ENCODE data around the gene SLC6A13. TPM values are rescaled to one million over a fixed set of nuclear protein-coding genes. Genes with fewer than 3 reads are reported as not detected.

The SLC6A13 gene
- total RNA-seq, 1 donor from 2014 or later: 0.79 TPM

DNA sequence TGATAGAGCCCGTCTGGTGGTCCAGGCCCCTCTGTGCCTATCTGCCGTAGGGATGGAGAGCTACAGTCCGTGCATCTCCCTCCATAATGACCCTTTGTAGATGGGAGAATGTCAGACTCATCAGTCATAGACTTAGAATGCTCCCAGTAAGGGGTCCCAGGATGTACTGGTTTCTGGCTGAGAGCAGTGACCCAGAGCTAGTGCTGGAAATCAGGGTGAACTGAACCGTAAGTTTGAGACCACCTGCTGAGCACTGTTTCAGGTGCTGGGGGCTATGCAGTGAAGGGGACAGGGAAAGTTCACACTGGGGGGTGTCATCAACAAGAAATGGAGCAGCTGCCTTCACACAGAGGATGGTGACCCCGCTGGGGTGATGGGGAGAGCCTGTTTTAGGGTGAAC, 82.8 kb downstream of the SLC6A13 start:
- Histone ChIP-seq H3K4me3 (ENCODE audit: low read depth, low read length) (no peak overlapping the region), H3K27me3 (ENCODE audit: control insufficient read depth, insufficient read depth, low read length) (peaks cover 1% of the 10 kb centered on the region), H3K36me3 (ENCODE audit: control insufficient read depth, insufficient read depth, low read length) (no peaks in the 10 kb centered on the region)
- DNase-seq (ENCODE audit: low read depth) (no peak), FAIRE-seq (no peak)
- TF ChIP-seq, protein P1, sequence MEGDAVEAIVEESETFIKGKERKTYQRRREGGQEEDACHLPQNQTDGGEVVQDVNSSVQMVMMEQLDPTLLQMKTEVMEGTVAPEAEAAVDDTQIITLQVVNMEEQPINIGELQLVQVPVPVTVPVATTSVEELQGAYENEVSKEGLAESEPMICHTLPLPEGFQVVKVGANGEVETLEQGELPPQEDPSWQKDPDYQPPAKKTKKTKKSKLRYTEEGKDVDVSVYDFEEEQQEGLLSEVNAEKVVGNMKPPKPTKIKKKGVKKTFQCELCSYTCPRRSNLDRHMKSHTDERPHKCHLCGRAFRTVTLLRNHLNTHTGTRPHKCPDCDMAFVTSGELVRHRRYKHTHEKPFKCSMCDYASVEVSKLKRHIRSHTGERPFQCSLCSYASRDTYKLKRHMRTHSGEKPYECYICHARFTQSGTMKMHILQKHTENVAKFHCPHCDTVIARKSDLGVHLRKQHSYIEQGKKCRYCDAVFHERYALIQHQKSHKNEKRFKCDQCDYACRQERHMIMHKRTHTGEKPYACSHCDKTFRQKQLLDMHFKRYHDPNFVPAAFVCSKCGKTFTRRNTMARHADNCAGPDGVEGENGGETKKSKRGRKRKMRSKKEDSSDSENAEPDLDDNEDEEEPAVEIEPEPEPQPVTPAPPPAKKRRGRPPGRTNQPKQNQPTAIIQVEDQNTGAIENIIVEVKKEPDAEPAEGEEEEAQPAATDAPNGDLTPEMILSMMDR (IDR thresholded peaks at IDR 0.05; ENCODE audit: insufficient read depth, low read length, severe bottlenecking): no peak

DNA sequence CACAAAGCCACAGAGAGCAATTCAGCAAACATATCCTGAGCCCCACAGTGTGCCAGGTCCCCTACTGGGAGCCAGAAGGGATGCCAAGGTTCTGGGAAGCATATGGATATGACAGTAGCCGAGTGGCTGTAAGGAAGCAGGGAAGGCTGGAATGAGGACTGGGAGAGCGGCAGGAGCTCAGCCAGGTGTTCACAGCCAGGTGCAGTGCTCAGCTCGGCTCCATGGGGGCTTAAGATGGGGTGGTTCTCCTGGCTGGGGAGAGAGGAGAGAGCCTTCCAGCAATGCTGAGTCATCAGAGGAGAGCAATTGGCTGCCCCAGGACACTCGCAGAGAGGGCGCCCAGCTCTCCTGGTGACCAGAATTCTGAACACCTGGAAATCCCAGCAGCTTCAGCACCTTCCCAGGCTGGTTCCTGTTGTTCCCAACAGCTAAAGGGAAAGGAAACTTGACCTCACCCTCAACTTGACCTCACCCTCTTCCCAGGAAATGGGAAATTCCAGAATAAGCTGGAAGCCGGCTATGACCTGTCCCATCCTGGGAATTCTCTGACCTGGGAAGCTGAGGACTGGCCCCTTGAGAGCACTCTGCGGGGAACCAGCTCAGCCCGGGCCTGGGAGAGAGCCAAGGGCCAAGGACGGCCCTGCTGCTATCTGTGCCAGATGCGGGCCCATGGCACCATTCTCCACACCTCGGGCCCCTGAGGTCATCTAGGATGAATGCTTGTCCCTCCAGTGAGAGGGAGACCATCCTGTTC, 83.3 kb downstream of the SLC6A13 start:
- Histone ChIP-seq H3K36me3 (ENCODE audit: control insufficient read depth, insufficient read depth, low read length) (no peaks in the 10 kb centered on the region), H3K27me3 (ENCODE audit: control insufficient read depth, insufficient read depth, low read length) (peaks cover 1% of the 10 kb centered on the region), H3K4me3 (ENCODE audit: low read depth, low read length) (no peak overlapping the region)
- FAIRE-seq: no peak
- TF ChIP-seq, protein P1 (IDR thresholded peaks at IDR 0.05; ENCODE audit: insufficient read depth, low read length, severe bottlenecking): no peak
- no peak for DNase-seq (ENCODE audit: low read depth)

GRCh38 chr12:178829-179109, 83.9 kb downstream of the SLC6A13 start:
- DNase-seq (ENCODE audit: low read depth): no peak
- H3K27me3 ChIP-seq (ENCODE audit: control insufficient read depth, insufficient read depth, low read length): peaks cover 1% of the 10 kb centered on the region

GRCh38 chr12:177980-178828, 84.4 kb downstream of the SLC6A13 start:
- Histone ChIP-seq H3K36me3 (ENCODE audit: control insufficient read depth, insufficient read depth, low read length) (no peaks in the 10 kb centered on the region), H3K4me3 (ENCODE audit: low read depth, low read length) (no peak overlapping the region), H3K27me3 (ENCODE audit: control insufficient read depth, insufficient read depth, low read length) (peaks cover 1% of the 10 kb centered on the region)
- TF ChIP-seq, protein P1 (IDR thresholded peaks at IDR 0.05; ENCODE audit: insufficient read depth, low read length, severe bottlenecking): no peak
- DNase-seq (ENCODE audit: low read depth): no peak
- FAIRE-seq: no peak

More at GRCh38 chr12:178829-179109, 83.9 kb downstream of the SLC6A13 start:
- H3K36me3 ChIP-seq (ENCODE audit: control insufficient read depth, insufficient read depth, low read length): no peaks in the 10 kb centered on the region
- FAIRE-seq: no peak
- H3K4me3 ChIP-seq (ENCODE audit: low read depth, low read length): no peak overlapping the region
- TF ChIP-seq, protein P1 (IDR thresholded peaks at IDR 0.05; ENCODE audit: insufficient read depth, low read length, severe bottlenecking): no peak

- FAIRE-seq (no peak), DNase-seq (ENCODE audit: low read depth) (no peak)
- Histone ChIP-seq H3K27me3 (ENCODE audit: control insufficient read depth, insufficient read depth, low read length) (peaks cover 1% of the 10 kb centered on the region), H3K4me3 (ENCODE audit: low read depth, low read length) (no peak overlapping the region), H3K36me3 (ENCODE audit: control insufficient read depth, insufficient read depth, low read length) (no peaks in the 10 kb centered on the region)
- TF ChIP-seq, protein P1 (IDR thresholded peaks at IDR 0.05; ENCODE audit: insufficient read depth, low read length, severe bottlenecking): no peak
Observed at GRCh38 chr12:177336-177979, 85.2 kb downstream of the SLC6A13 start.

Measured in bronchial epithelial cell (primary cell).